Measurements from ENCODE around the gene FGFRL1. TPM values are rescaled to one million over a fixed set of nuclear protein-coding genes. Genes with fewer than 3 reads are reported as not detected.

Gene FGFRL1
- polyA plus RNA-seq, 1 experiment, result 11.2 TPM

DNA sequence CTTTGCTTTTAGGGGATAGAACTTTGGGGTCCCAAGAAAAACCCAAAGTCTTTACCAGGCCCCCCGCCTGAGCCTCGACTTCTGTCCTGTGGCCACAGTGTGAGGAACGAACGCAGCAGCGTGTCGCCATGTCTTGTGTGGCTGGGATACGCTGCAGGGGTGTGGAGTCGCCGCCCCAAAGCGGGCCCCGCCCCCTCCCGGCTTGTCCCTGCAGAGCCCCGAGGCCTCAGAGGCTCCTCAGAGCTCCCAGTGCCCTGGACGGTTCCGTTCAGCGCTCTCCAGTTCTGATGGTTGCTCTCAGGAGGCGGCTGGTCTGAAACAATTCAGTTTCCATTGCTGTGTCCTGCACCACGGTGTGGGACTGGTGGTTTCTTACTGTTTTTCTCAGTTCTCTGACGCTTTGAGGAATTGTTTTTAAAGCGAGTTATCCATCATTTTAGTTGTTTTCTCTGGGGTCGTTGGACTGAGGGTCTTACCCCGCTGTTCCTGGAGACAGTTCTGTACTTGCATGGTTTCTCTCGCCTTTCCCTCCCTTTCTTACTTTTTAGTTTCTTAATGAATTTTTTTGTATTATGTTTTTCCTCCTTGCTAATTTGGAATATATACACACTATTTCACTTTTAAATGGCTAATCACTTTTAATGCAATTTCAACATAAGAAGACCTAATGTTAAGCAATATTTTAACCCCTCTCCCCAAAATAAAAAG lies 26.1 kb upstream of the FGFRL1 start:
- Histone ChIP-seq H3K4me3 (ENCODE audit: low read depth, low read length) (peak overlapping the region; percentile 20; the same call in 1 of the 2 replicates), H3K9me3 (ENCODE audit: control insufficient read depth, insufficient read depth, low read length) (peaks cover 4% of the 10 kb centered on the region; the same call in 1 of the 2 replicates), H3K27ac (ENCODE audit: low read depth, low read length) (no peak overlapping the region), H3K27me3 (ENCODE audit: control insufficient read depth, insufficient read depth, low read length) (no peaks in the 10 kb centered on the region)
- TF ChIP-seq CTCF (IDR thresholded peaks at IDR 0.05; ENCODE audit: low read depth, low read length), result no peak
- no peak for DNase-seq (ENCODE audit: low read depth, low spot score)
- POLR2A ChIA-PET, result no interaction called here
- CTCF ChIA-PET, result no interaction called here

DNA sequence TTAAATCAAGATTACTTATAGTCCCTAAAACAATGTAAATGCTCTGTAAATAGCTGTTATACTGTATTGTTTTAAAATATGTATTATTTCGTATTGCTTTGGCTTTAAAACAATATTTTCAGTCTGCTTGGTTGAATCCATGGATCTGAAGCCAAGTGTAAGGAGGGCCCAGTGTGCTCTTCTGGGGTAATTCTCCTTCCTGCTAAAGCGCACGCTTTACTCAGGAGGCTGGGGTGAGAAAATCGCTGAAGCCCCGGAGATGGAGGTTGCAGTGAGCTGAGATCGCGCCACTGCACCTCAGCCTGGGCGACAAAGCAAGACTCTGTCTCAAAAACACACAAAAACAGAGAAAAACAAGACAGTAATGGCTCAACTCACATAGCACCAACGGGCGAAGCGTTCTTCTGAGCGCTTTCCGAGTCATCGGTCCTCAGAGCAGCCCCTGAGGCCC lies 25.0 kb upstream of the FGFRL1 start:
- H3K4me3 ChIP-seq (ENCODE audit: low read depth, low read length), result peak overlapping the region; percentile 72
- H3K27ac ChIP-seq (ENCODE audit: low read depth, low read length), result no peak overlapping the region
- no peaks in the 10 kb centered on the region for H3K27me3 ChIP-seq (ENCODE audit: control insufficient read depth, insufficient read depth, low read length)
- DNase-seq (ENCODE audit: low read depth, low spot score), result no peak
- POLR2A ChIA-PET, result interaction anchor here (1.0 to 1.2 kb wide), 2 partner anchors 12 to 57 kb away, joined by 3 read pairs; no protein-coding TSS in a partner anchor
- CTCF ChIA-PET, result interaction anchor here (0.6 to 1.2 kb wide), 4 partner anchors 15 to 245 kb away, joined by 3 read pairs; no protein-coding TSS in a partner anchor
- TF ChIP-seq CTCF (IDR thresholded peaks at IDR 0.05; ENCODE audit: low read depth, low read length), result no peak
- H3K9me3 ChIP-seq (ENCODE audit: control insufficient read depth, insufficient read depth, low read length), result peaks cover 5% of the 10 kb centered on the region; the same call in 1 of the 2 replicates

GRCh38 chr4:986879-987623 lies 24.4 kb upstream of the FGFRL1 start, which contains the start of gene IDUA:
Gene IDUA, plus strand, starts transcription at chr4:987044. Its CDS starts 41 bp downstream, at chr4:987085.
- Histone ChIP-seq H3K27me3 (ENCODE audit: control insufficient read depth, insufficient read depth, low read length) (no peaks in the 10 kb centered on the region), H3K4me3 (ENCODE audit: low read depth, low read length) (peak within 1 kb of the TSS; percentile 72), H3K9me3 (ENCODE audit: control insufficient read depth, insufficient read depth, low read length) (peaks cover 5% of the 10 kb centered on the region; the same call in 1 of the 2 replicates), H3K27ac (ENCODE audit: low read depth, low read length) (no peak within 1 kb of the TSS)
- no peak for DNase-seq (ENCODE audit: low read depth, low spot score)
- ChIA-PET CTCF (interaction anchor here (0.5 to 1.2 kb wide), 7 partner anchors 7 to 246 kb away, joined by 3 to 6 read pairs (median 5); no protein-coding TSS in a partner anchor), POLR2A (interaction anchor here (0.6 to 1.6 kb wide), 4 partner anchors 12 to 57 kb away, joined by 3 to 4 read pairs (median 3); no protein-coding TSS in a partner anchor)
- peak; percentile 58 for TF ChIP-seq CTCF (IDR thresholded peaks at IDR 0.05; ENCODE audit: low read depth, low read length)

GRCh38 chr4:987624-988513 lies 23.6 kb upstream of the FGFRL1 start:
- H3K4me3 ChIP-seq (ENCODE audit: low read depth, low read length), result peak overlapping the region; percentile 72
- H3K9me3 ChIP-seq (ENCODE audit: control insufficient read depth, insufficient read depth, low read length), result peaks cover 5% of the 10 kb centered on the region; the same call in 1 of the 2 replicates
- no peak for TF ChIP-seq CTCF (IDR thresholded peaks at IDR 0.05; ENCODE audit: low read depth, low read length)
- H3K27ac ChIP-seq (ENCODE audit: low read depth, low read length), result no peak overlapping the region
- DNase-seq (ENCODE audit: low read depth, low spot score), result no peak
- no peaks in the 10 kb centered on the region for H3K27me3 ChIP-seq (ENCODE audit: control insufficient read depth, insufficient read depth, low read length)
- ChIA-PET POLR2A (interaction anchor here (0.6 to 1.6 kb wide), 4 partner anchors 11 to 56 kb away, joined by 3 to 4 read pairs (median 3); no protein-coding TSS in a partner anchor), CTCF (interaction anchor here (0.5 to 1.2 kb wide), 7 partner anchors 8 to 247 kb away, joined by 3 to 6 read pairs (median 5); no protein-coding TSS in a partner anchor)
